MCF 10A (cell line): ENCODE data around the gene CAMTA1. TPM values are rescaled to one million over a fixed set of nuclear protein-coding genes. Genes with fewer than 3 reads are reported as not detected.

Experiments used
- BruUV-seq: library from RNA; stranded (reverse); fragments of 400-500 nt; replicated peaks from 2 replicates; lab custom pipeline; 2021; lab: Mats Ljungman, UMichigan
- CTCF ChIA-PET: fragments of 300-600 bp; sonication (Branson Sonifier 250); formaldehyde crosslinking; extraction: SDS; loops from one replicate; lab custom pipeline; 2021; ENCODE audit warnings: antibody characterized with exemption, inconsistent platforms; lab: Yijun Ruan, JAX
- POLR2A ChIA-PET: fragments of 300-600, 350-650 bp; sonication (Branson Sonifier 250); formaldehyde crosslinking; extraction: SDS; loops from one replicate; lab custom pipeline; 2020; ENCODE audit warnings: antibody characterized with exemption, inconsistent platforms; lab: Yijun Ruan, JAX
- DNase-seq: peaks from one replicate; pipeline ENCODE4 v3.0.0-alpha.2; 2018; ENCODE audit not compliant: unreplicated experiment
- H3K27ac Mint-ChIP-seq: one replicate; pipeline ENCODE4 v1.8.0; 2022; ENCODE audit warnings: mild to moderate bottlenecking, low read depth, mixed read lengths; ENCODE audit not compliant: unreplicated experiment
- H3K27me3 Mint-ChIP-seq: one replicate; pipeline ENCODE4 v1.8.0; 2022; ENCODE audit warnings: mixed read lengths; ENCODE audit not compliant: insufficient read depth, unreplicated experiment
- H3K36me3 Mint-ChIP-seq: one replicate; pipeline ENCODE4 v1.8.0; 2022; ENCODE audit warnings: mild to moderate bottlenecking, moderate library complexity, mixed read lengths; ENCODE audit not compliant: insufficient read depth, unreplicated experiment
- H3K4me1 Mint-ChIP-seq: one replicate; pipeline ENCODE4 v1.8.0; 2022; ENCODE audit warnings: mixed read lengths; ENCODE audit not compliant: insufficient read depth, unreplicated experiment
- H3K4me3 Mint-ChIP-seq: one replicate; pipeline ENCODE4 v1.8.0; 2022; ENCODE audit warnings: mild to moderate bottlenecking, moderate library complexity, mixed read lengths; ENCODE audit not compliant: unreplicated experiment
- H3K9me3 Mint-ChIP-seq: one replicate; pipeline ENCODE4 v1.8.0; 2022; ENCODE audit warnings: mixed read lengths; ENCODE audit not compliant: unreplicated experiment
- CTCF ChIP-seq: fragments of 200-600 bp; IDR thresholded peaks from one replicate; pipeline ENCODE4 v1.8.0; 2022; ENCODE audit warnings: antibody characterized with exemption, mild to moderate bottlenecking; ENCODE audit not compliant: unreplicated experiment
- intact Hi-C: fragments of 100-400 bp; cut with micrococcal nuclease; formaldehyde crosslinking; loops from 2 replicates; pipeline ENCODE4 v1.14.1; 2022
- total RNA-seq: library from RNA; stranded (reverse); gene quantifications from 2 replicates; pipeline ENCODE4 v1.2.3, GENCODE V29; 2022

The CAMTA1 gene
- total RNA-seq, 1 experiment from 2014 or later, result 74.1 TPM

GRCh38 chr1:7374563-7375160 is 589.4 kb downstream of the CAMTA1 start:
- no peak for TF ChIP-seq CTCF
- Mint-ChIP-seq H3K27ac (no peak overlapping the region), H3K9me3 (no peaks in the 10 kb centered on the region), H3K4me3 (no peak overlapping the region), H3K4me1 (peaks cover 8% of the 10 kb centered on the region), H3K27me3 (no peaks in the 10 kb centered on the region), H3K36me3 (no peaks in the 10 kb centered on the region)
- ChIA-PET CTCF (no interaction called here), POLR2A (no interaction called here)
- intact Hi-C loops, result no loop called here
- BruUV-seq, result no TSS peak
- DNase-seq, result no peak

GRCh38 chr1:7375329-7375728 is 590.1 kb downstream of the CAMTA1 start:
- BruUV-seq, result no TSS peak
- Mint-ChIP-seq H3K27me3 (no peaks in the 10 kb centered on the region), H3K4me3 (no peak overlapping the region), H3K36me3 (no peaks in the 10 kb centered on the region), H3K27ac (no peak overlapping the region), H3K9me3 (no peaks in the 10 kb centered on the region), H3K4me1 (peaks cover 11% of the 10 kb centered on the region)
- CTCF ChIA-PET, result interaction anchor here (0.7 kb wide), 1 partner anchor 8 kb away, joined by 3 read pairs; no protein-coding TSS in a partner anchor
- intact Hi-C loops, result no loop called here
- DNase-seq, result no peak
- no peak for TF ChIP-seq CTCF
- POLR2A ChIA-PET, result no interaction called here

GRCh38 chr1:7375781-7376660 is 590.8 kb downstream of the CAMTA1 start:
- Mint-ChIP-seq H3K27ac (no peak overlapping the region), H3K4me1 (peaks cover 11% of the 10 kb centered on the region), H3K4me3 (no peak overlapping the region), H3K9me3 (no peaks in the 10 kb centered on the region), H3K27me3 (no peaks in the 10 kb centered on the region), H3K36me3 (no peaks in the 10 kb centered on the region)
- no peak for DNase-seq
- BruUV-seq, result no TSS peak
- no peak for TF ChIP-seq CTCF
- ChIA-PET CTCF (interaction anchor here (0.7 kb wide), 1 partner anchor 9 kb away, joined by 3 read pairs; no protein-coding TSS in a partner anchor), POLR2A (interaction anchor here (0.6 kb wide), 1 partner anchor 63 kb away, joined by 3 read pairs; no protein-coding TSS in a partner anchor)
- intact Hi-C loops, result no loop called here

- no peak for TF ChIP-seq CTCF
- no peaks in the 10 kb centered on the region for H3K36me3 Mint-ChIP-seq
- no peak overlapping the region for H3K27ac Mint-ChIP-seq
- no TSS peak for BruUV-seq
- no peaks in the 10 kb centered on the region for H3K27me3 Mint-ChIP-seq
- peaks cover 11% of the 10 kb centered on the region for H3K4me1 Mint-ChIP-seq
- CTCF ChIA-PET, result no interaction called here
- DNase-seq, result no peak
- no peaks in the 10 kb centered on the region for H3K9me3 Mint-ChIP-seq
- intact Hi-C loops, result no loop called here
- no peak overlapping the region for H3K4me3 Mint-ChIP-seq
- POLR2A ChIA-PET, result interaction anchor here (0.6 kb wide), 1 partner anchor 64 kb away, joined by 3 read pairs; no protein-coding TSS in a partner anchor
Measured at GRCh38 chr1:7376676-7377075, 591.4 kb downstream of the CAMTA1 start.
